GM23338 (cell line): ENCODE data around the gene AFAP1L1.

ENCODE experiments used
- CREB1 ChIP-seq: fragments of 250-450 bp; sonication (Bioruptor Pico); IDR thresholded peaks from 2 replicates; pipeline ENCODE4 v1.5.0; 2020; ENCODE audit warnings: low read depth, mild to moderate bottlenecking, moderate library complexity
- CTCF ChIP-seq, 2 experiments: fragments of 200-600 bp in 1 of 2; sonication (generic) in 1 of 2; conservative IDR thresholded peaks; 2 replicates each; pipeline versions ENCODE4 v1.5.1 to v1.6.1; 2016 to 2017; ENCODE audit warnings: antibody characterized with exemption in 2 of 2, low read depth in 2 of 2, mild to moderate bottlenecking in 2 of 2, moderate library complexity in 1 of 2
- EZH2 ChIP-seq: fragments of 200-600 bp; sonication (generic); IDR thresholded peaks from one replicate; pipeline ENCODE4 v1.8.0; 2017; ENCODE audit warnings: antibody characterized with exemption, mild to moderate bottlenecking, low read depth; ENCODE audit not compliant: unreplicated experiment
- EZH2phosphoT487 ChIP-seq: fragments of 200-600 bp; sonication (generic); IDR thresholded peaks from one replicate; pipeline ENCODE4 v1.8.1; 2018; ENCODE audit warnings: antibody characterized with exemption; ENCODE audit not compliant: unreplicated experiment
- POLR2AphosphoS5 ChIP-seq: IDR thresholded peaks from 2 replicates; pipeline ENCODE4 v1.6.1; 2016; ENCODE audit warnings: antibody characterized with exemption, low read depth
- REST ChIP-seq: IDR thresholded peaks from one replicate; pipeline ENCODE4 v1.6.1; 2018; ENCODE audit warnings: antibody characterized with exemption; ENCODE audit not compliant: unreplicated experiment
- STAT1 ChIP-seq: IDR thresholded peaks from one replicate; pipeline ENCODE4 v1.6.1; 2016; ENCODE audit warnings: antibody characterized with exemption; ENCODE audit not compliant: unreplicated experiment

- TF ChIP-seq CTCF (conservative IDR thresholded peaks at IDR 0.05; ENCODE audit: low read depth in 2 of 2) (no peak), CREB1 (no peak), EZH2 (no peak), POLR2AphosphoS5 (no peak), REST (no peak), EZH2phosphoT487 (no peak), STAT1 (no peak)
Observed at GRCh38 chr5:149388498-149389190, 117.0 kb downstream of the AFAP1L1 start.
